RWPE1 (cell line): Measurements from ENCODE around the gene ACAN.

Experiments
- CTCF ChIA-PET: fragments of 350-600 bp; sonication (Branson Sonifier 250); formaldehyde crosslinking; extraction: SDS; loops from one replicate; lab custom pipeline; 2021; lab: Yijun Ruan, JAX
- POLR2A ChIA-PET: fragments of 400-600 bp; formaldehyde crosslinking; extraction: SDS; loops from one replicate; lab custom pipeline; 2020; ENCODE audit warnings: antibody characterized with exemption; ENCODE audit not compliant: low non-redundant PET; lab: Yijun Ruan, JAX
- DNase-seq: peaks from one replicate; pipeline ENCODE4 v3.0.0; 2012; ENCODE audit warnings: low spot score
- H3K27ac ChIP-seq: fragments of 450-650 bp; 2 replicates; pipeline ENCODE4 v1.5.1; 2017
- CTCF ChIP-seq: fragments of 450-650 bp; conservative IDR thresholded peaks from 2 replicates; pipeline ENCODE4 v1.5.1; 2017; ENCODE audit warnings: low read depth, mild to moderate bottlenecking

Gene ACAN

DNA sequence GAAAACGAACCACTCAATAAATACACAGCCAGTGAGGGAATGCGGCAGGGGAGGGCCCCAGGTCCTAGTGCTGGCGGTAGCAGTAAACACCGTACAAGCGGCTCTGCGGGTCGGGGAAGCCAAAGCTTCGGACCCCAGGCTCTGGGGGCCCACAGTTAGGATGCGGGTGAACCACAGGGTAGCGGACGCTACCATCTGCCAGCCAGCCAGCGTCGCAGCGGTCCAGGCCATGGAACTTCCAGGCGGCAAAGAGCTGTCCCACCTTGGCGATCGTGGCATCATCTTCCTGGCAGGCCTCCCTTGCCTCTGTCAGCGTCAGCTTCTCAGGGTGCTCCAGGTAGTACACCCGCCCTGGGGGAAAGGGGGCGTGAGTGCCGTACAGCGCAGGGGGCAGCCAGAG is 74.7 kb downstream of the ACAN start:
- no peak for DNase-seq
- H3K27ac ChIP-seq = no peak overlapping the region
- ChIA-PET CTCF (interaction anchor here (0.6 to 0.8 kb wide), 3 partner anchors 18 to 401 kb away, joined by 3 to 5 read pairs (median 3); partner anchors contain the start of gene HAPLN3), POLR2A (no interaction called here)
- no peak for TF ChIP-seq CTCF

DNA sequence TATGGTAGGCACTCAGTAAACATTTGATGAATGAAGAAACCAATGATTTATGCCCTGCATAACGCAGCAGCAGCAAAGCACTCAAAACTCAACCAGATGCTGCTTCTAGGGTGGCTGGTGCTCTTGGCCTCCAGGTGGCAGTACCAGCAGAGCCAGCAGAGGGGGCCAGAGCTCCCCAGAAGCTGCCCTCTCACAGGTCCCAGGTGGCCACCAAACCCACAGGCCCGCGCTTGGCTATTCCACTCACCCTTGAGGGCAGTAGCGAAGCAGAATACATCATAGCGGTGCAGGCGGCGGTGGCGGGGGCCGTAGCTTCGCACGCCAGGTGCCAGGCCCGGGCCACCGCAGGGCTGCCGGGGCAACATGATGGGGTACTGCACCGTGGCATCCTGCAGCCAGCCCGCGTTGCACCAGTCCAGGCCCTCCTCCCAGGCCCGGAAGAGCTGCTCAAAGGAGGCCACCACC is 75.5 kb downstream of the ACAN start:
- TF ChIP-seq CTCF = peak; percentile 81
- peak; percentile 66 for DNase-seq
- H3K27ac ChIP-seq = no peak overlapping the region
- ChIA-PET CTCF (interaction anchor here (0.5 to 1.6 kb wide), 10 partner anchors 12 to 400 kb away, joined by 3 to 5 read pairs (median 3); partner anchors contain the start of gene HAPLN3), POLR2A (no interaction called here)

DNA sequence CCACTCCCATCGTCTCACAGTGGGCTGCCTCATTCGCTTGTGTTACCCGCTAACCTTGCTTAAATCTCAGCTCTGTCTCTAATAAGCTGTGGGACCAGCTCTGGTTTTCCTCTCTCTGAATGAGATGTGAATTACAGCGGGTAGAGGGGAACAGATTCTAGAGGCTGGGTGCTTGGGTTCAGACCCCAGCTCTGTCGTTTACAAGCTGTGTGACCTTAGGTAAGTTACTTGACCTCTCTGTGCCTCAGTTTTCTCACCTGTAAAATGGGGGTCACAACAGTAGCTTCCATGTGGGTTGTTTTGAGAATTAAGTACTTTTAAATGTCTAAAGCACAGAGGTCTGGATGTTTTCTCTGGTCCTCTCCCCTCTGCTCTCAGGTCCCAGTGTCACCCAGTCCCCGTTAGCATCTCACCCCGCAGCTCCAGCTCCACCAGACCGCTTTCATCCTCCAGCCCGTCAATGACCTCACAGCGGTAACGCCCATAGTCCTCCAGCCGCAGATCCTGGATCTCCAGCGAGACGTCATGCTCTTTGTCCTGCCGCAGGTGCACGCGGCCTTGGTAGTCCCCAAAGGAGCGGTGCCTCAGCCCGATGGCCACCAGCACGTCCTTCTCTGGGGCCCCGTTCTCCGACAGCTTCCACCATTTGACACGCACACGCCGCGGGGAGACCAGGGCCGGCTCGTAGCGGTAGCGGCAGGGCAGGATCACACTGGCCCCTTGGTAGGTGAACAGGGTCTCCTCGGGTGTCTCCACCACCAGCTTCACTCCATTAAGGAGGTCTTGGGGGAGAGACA is 77.9 kb downstream of the ACAN start:
- TF ChIP-seq CTCF = no peak
- no peak for DNase-seq
- H3K27ac ChIP-seq = no peak overlapping the region
- POLR2A ChIA-PET = no interaction called here
- CTCF ChIA-PET = interaction anchor here (0.5 to 1.0 kb wide), 2 partner anchors 10 to 226 kb away, joined by 3 to 5 read pairs; no protein-coding TSS in a partner anchor

DNA sequence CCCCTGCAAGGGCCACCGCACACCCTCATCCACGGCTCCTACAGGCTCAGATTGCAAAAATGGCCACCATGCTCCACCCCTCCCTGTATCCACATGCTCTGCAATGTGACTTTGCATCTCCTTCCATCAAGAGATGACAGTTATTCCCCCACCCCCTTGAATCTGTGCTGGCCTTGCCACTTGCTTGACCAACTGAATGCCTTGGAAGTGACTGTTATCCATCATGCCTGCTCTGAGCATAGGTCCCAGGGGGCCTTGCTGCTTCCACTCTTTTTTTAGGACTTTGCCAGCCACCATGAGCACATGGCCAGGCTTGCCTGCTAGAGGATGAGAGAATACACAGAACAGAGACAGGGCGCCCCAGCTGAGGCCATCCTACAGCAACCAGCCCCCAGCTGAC is 78.5 kb downstream of the ACAN start:
- no peak for DNase-seq
- TF ChIP-seq CTCF = no peak
- ChIA-PET CTCF (interaction anchor here (0.5 to 0.7 kb wide), 2 partner anchors 9 to 226 kb away, joined by 3 read pairs; no protein-coding TSS in a partner anchor), POLR2A (no interaction called here)
- no peak overlapping the region for H3K27ac ChIP-seq

GRCh38 chr15:88882785-88883184 is 79.5 kb downstream of the ACAN start:
- ChIA-PET POLR2A (no interaction called here), CTCF (no interaction called here)
- no peak for DNase-seq
- no peak overlapping the region for H3K27ac ChIP-seq
- no peak for TF ChIP-seq CTCF

- no peak for DNase-seq
- POLR2A ChIA-PET = no interaction called here
- CTCF ChIA-PET = no interaction called here
- H3K27ac ChIP-seq = no peak overlapping the region
- no peak for TF ChIP-seq CTCF
Observed at GRCh38 chr15:88887068-88887580, 83.9 kb downstream of the ACAN start.
